Right ventricle myocardium inferior (tissue), 1 donor: ENCODE results near the gene NFE2L2. TPM values are rescaled to one million over a fixed set of nuclear protein-coding genes. Genes with fewer than 3 reads are reported as not detected.
"Not testable (repeated sequence)": the region's sequence is repeated elsewhere in the genome, so short reads cannot be mapped to it uniquely, and the experiment has no call there.

Experiments used
- ATAC-seq: fragments of 200-7000 bp; cut with Tn5 transposase; one replicate; pipeline ENCODE4 v1.9.1; 2020; ENCODE audit warnings: mild to moderate bottlenecking, moderate library complexity
- DNase-seq: peaks from one replicate; pipeline ENCODE4 v3.0.0; 2021; ENCODE audit errors: missing footprints
- intact Hi-C: fragments of 100-400 bp; cut with DNase I; formaldehyde crosslinking; loops from one replicate; pipeline ENCODE4 v1.11.0; 2022
- long read RNA-seq: library from polyadenylated mRNA; unstranded; transcript quantifications from one replicate; pipeline ENCODE4 v2.0.0, GENCODE V29; 2021
- total RNA-seq: library from RNA; stranded (reverse); fragmentation: NEBNext Ultra II Directional; extraction: Animal tissue kit (Norgen Biotek cat#: 25700); gene quantifications from one replicate; pipeline ENCODE4 v1.2.1, GENCODE V29; 2021
- donor health status: DM: no; HTN: yes; CAD: no; lungs with severe emphysema.

NFE2L2 gene
- 53.4 TPM for total RNA-seq
- long read RNA-seq, transcript NFE2L2-202 (5 exons, 2,651 nt) = minor isoform, 8 of 40 reads
- long read RNA-seq, transcript NFE2L2-201 (5 exons, 2,853 nt) = major isoform, 32 of 40 reads
- long read RNA-seq, partial matches to known transcripts = 0 of 40 reads
- long read RNA-seq, other reads (novel, unspliced or antisense) = 0 of 40 reads

GRCh38 chr2:177264693-177265587 lies at the start of gene NFE2L2:
TSS of gene NFE2L2 (minus strand) at chr2:177264727. CDS start at chr2:177264576, 151 bp downstream.
- intact Hi-C loops = loop anchor here (1.0 to 10.0 kb wide), 6 partner anchors 17 to 490 kb away; partner anchors contain the start of gene AGPS
- DNase-seq (peak; percentile 96), ATAC-seq (peak; percentile 89)

GRCh38 chr2:177314194-177314593 lies 49.7 kb upstream of the NFE2L2 start:
- ATAC-seq (peak; percentile 89), DNase-seq (no peak)
- intact Hi-C loops = no loop called here

- no peak for DNase-seq
- intact Hi-C loops = no loop called here
- no peak for ATAC-seq
Observed at GRCh38 chr2:177313162-177313781, 48.7 kb upstream of the NFE2L2 start.

GRCh38 chr2:177312562-177312961 lies 48.0 kb upstream of the NFE2L2 start:
- ATAC-seq = no peak
- no peak for DNase-seq
- intact Hi-C loops = no loop called here

GRCh38 chr2:177309672-177310309 lies 45.3 kb upstream of the NFE2L2 start:
- DNase-seq, intact Hi-C loops, ATAC-seq: not testable (repeated sequence)

- intact Hi-C loops = no loop called here
Observed at GRCh38 chr2:177306550-177306949, 42.0 kb upstream of the NFE2L2 start.

GRCh38 chr2:177303939-177304338 lies 39.4 kb upstream of the NFE2L2 start:
- ATAC-seq = no peak
- intact Hi-C loops = no loop called here

More at GRCh38 chr2:177306550-177306949, 42.0 kb upstream of the NFE2L2 start:
- no peak for DNase-seq
- ATAC-seq = peak; percentile 69

GRCh38 chr2:177302552-177302951 lies 38.0 kb upstream of the NFE2L2 start:
- peak; percentile 34 for ATAC-seq
- intact Hi-C loops = no loop called here

More at GRCh38 chr2:177303939-177304338, 39.4 kb upstream of the NFE2L2 start:
- no peak for DNase-seq

GRCh38 chr2:177298191-177298590 lies 33.7 kb upstream of the NFE2L2 start:
- intact Hi-C loops = no loop called here
- ATAC-seq (no peak), DNase-seq (no peak)

More at GRCh38 chr2:177302552-177302951, 38.0 kb upstream of the NFE2L2 start:
- DNase-seq = no peak

- intact Hi-C loops = loop anchor here (1.0 kb wide), 2 partner anchors 32 to 131 kb away; partner anchors contain the start of gene NFE2L2
- no peak for DNase-seq
- no peak for ATAC-seq
Observed at GRCh38 chr2:177296040-177296439, 31.5 kb upstream of the NFE2L2 start.

- intact Hi-C loops = no loop called here
- ATAC-seq (peak; percentile 82), DNase-seq (no peak)
Observed at GRCh38 chr2:177295484-177295883, 31.0 kb upstream of the NFE2L2 start.

- DNase-seq (no peak), ATAC-seq (no peak)
- intact Hi-C loops = no loop called here
Observed at GRCh38 chr2:177291701-177292100, 27.2 kb upstream of the NFE2L2 start.

- DNase-seq = no peak
- ATAC-seq = no peak
- intact Hi-C loops = no loop called here
Observed at GRCh38 chr2:177289824-177290628, 25.5 kb upstream of the NFE2L2 start.

- no peak for ATAC-seq
- intact Hi-C loops = no loop called here
- no peak for DNase-seq
Observed at GRCh38 chr2:177287814-177288213, 23.3 kb upstream of the NFE2L2 start.

- intact Hi-C loops = no loop called here
- ATAC-seq = no peak
- DNase-seq = no peak
Observed at GRCh38 chr2:177285892-177286715, 21.6 kb upstream of the NFE2L2 start.

- intact Hi-C loops = no loop called here
- ATAC-seq = no peak
- DNase-seq = no peak
Observed at GRCh38 chr2:177284531-177284930, 20.0 kb upstream of the NFE2L2 start.

- ATAC-seq = no peak
- DNase-seq = no peak
- intact Hi-C loops = no loop called here
Observed at GRCh38 chr2:177283906-177284305, 19.4 kb upstream of the NFE2L2 start.
